Pancreas (tissue), 10 donors: ENCODE measurements around the gene CYP26A1. TPM values are rescaled to one million over a fixed set of nuclear protein-coding genes. Genes with fewer than 3 reads are reported as not detected.

Source experiments
- ATAC-seq, 4 donors: fragments of 200-7000 bp; cut with Tn5 transposase; one replicate each; pipeline versions ENCODE4 v1.8.0 to v1.9.1; 2020; ENCODE audit warnings: mild to moderate bottlenecking in 4 of 4, moderate library complexity in 4 of 4
- DNase-seq, 6 donors: peaks; one replicate each; pipeline ENCODE4 v3.0.0-alpha.2; 2020
- FAIRE-seq: peaks from 2 replicates; lab custom pipeline; 2012; peaks lifted over from hg19 to GRCh38; lab: Jason Lieb, UNC
- H3K27ac ChIP-seq, 4 donors: fragments of 200-600 bp; sonication (generic); 1 replicate in 3 of 4; 2 replicates in 1 of 4; pipeline versions ENCODE4 v1.5.0 to v1.8.0; 2020
- H3K27me3 ChIP-seq, 4 donors: fragments of 200-600 bp; one replicate each; pipeline ENCODE4 v1.8.0; 2021
- H3K36me3 ChIP-seq, 3 donors: fragments of 200-600 bp; sonication (generic) in 1 of 3; one replicate each; pipeline versions ENCODE4 v1.5.0 to v1.8.0; 2020 to 2021
- H3K4me1 ChIP-seq, 3 donors: fragments of 200-600 bp; one replicate each; pipeline ENCODE4 v1.8.0; 2021
- H3K4me3 ChIP-seq, 4 donors: fragments of 200-600 bp; sonication (generic) in 2 of 4; one replicate each; pipeline versions ENCODE4 v1.5.0 to v1.8.0; 2020 to 2021
- H3K9me3 ChIP-seq, 4 donors: fragments of 200-600 bp; one replicate each; pipeline ENCODE4 v1.8.0; 2021
- WGBS, 2 donors: extraction: QIAGEN DNeasy Blood & Tissue Kit; methylation state at CpG; one replicate each; pipeline ENCODE4 v1.1.7; 2013; 5-methylcytosine and 5-hydroxymethylcytosine counted together
- intact Hi-C, 3 donors: fragments of 100-400 bp; cut with DNase I; formaldehyde crosslinking; loops; one replicate each; pipeline versions ENCODE4 v1.11.1 to v1.14.2; 2022
- polyA plus RNA-seq, 2 donors: library from polyadenylated mRNA; stranded (reverse); fragments of 200-250 nt; gene quantifications; one replicate each; pipeline ENCODE4 v1.2.3, GENCODE V29; 2013
- total RNA-seq, 6 donors: library from RNA; stranded (reverse); fragmentation: NEBNext Ultra II Directional in 4 of 6; extraction: Animal tissue kit (Norgen Biotek cat#: 25700) in 4 of 6; gene quantifications; one replicate each; pipeline versions ENCODE4 v1.2.1 to v1.2.4, GENCODE V29; 2021 to 2023
- TF ChIP-seq, protein P1 (sequence below), 4 donors: fragments of 200-600 bp; sonication (generic) in 3 of 4; IDR thresholded peaks; one replicate each; pipeline versions ENCODE4 v1.5.0 to v1.8.0; 2021; ENCODE audit warnings: antibody characterized with exemption in 4 of 4
- donor health status: healthy with polysubstance abuse.
- donor health status: DM: no; HTN: no; CAD: no; lungs with moderate emphysema.
- donor health status: DM: no; HTN: no; CAD: no.
- donor health status: control.
- donor health status: control.
- donor health status: Bipolar disorder and iron deficiency.
- donor health status: DM: yes; HTN: yes; CAD: no.
- donor health status: DM: no; HTN: no; CAD: no.
- donor health status: DM: no; HTN: no; CAD: no.
- donor health status: DM: yes; HTN: yes; CAD: no.

The CYP26A1 gene
- total and polyA plus RNA-seq, 8 donors: 0.11 to 0.35 TPM; not detected in 6

DNA sequence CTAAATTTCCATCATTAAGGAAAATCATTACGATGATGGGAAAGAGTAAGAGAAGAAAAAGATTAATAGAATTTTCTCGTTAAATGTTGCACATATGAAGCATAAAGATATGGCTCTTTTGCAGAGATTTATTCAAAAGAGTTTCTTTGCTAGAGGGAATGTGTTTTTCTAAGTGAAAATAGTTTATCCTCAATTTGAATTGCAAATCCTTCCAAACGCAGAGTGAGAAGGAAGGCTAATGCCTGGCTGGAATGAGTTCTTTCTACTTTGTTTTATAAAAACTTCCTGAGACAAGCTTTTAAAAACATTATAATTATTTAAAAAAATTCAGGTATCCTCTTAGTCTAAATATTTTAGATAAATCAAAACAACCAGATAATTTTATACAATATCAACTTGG, 14.2 kb downstream of the CYP26A1 start:
- ATAC-seq: no peak
- no peak overlapping the region for H3K27ac ChIP-seq
- WGBS, 2 donors: 63 to 65% methylated on average over 3 of the region's 3 CpGs
- no peaks in the 10 kb centered on the region for H3K36me3 ChIP-seq
- no peak for FAIRE-seq
- H3K9me3 ChIP-seq: no peaks in the 10 kb centered on the region
- TF ChIP-seq, protein P1, sequence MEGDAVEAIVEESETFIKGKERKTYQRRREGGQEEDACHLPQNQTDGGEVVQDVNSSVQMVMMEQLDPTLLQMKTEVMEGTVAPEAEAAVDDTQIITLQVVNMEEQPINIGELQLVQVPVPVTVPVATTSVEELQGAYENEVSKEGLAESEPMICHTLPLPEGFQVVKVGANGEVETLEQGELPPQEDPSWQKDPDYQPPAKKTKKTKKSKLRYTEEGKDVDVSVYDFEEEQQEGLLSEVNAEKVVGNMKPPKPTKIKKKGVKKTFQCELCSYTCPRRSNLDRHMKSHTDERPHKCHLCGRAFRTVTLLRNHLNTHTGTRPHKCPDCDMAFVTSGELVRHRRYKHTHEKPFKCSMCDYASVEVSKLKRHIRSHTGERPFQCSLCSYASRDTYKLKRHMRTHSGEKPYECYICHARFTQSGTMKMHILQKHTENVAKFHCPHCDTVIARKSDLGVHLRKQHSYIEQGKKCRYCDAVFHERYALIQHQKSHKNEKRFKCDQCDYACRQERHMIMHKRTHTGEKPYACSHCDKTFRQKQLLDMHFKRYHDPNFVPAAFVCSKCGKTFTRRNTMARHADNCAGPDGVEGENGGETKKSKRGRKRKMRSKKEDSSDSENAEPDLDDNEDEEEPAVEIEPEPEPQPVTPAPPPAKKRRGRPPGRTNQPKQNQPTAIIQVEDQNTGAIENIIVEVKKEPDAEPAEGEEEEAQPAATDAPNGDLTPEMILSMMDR (IDR thresholded peaks at IDR 0.05): no peak
- H3K27me3 ChIP-seq: no peaks in the 10 kb centered on the region
- no peak overlapping the region for H3K4me3 ChIP-seq
- intact Hi-C loops: loop anchor here in 1 of 3 donors (10.0 kb wide), 2 partner anchors 207 to 267 kb away; no protein-coding TSS in a partner anchor
- no peaks in the 10 kb centered on the region for H3K4me1 ChIP-seq
- no peak for DNase-seq

DNA sequence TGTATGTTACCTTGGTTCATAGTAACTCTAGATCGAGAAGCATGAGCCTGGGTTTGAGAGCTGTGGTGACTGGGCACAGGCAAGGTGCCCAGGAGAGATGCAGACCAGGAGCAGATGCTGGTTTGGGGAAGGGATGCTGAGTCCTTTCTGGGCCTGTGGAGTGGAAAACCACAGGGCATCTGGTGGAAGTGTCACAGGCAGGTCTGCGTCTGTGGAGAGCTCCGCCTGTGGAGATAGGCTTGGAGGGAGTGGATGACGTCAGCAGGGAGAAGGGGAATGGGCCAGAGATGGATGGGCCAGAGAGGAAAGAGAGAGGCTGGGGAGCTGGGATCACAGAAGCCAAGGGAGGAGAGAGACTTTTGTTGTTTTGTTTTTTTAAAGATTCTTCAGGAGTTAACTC, 14.8 kb downstream of the CYP26A1 start:
- Histone ChIP-seq H3K4me3 (no peak overlapping the region), H3K27me3 (no peaks in the 10 kb centered on the region), H3K36me3 (no peaks in the 10 kb centered on the region), H3K4me1 (no peaks in the 10 kb centered on the region), H3K9me3 (no peaks in the 10 kb centered on the region), H3K27ac (no peak overlapping the region)
- WGBS, 2 donors: 68 to 79% methylated on average over 4 of the region's 4 CpGs
- no peak for ATAC-seq
- FAIRE-seq: no peak
- TF ChIP-seq, protein P1 (IDR thresholded peaks at IDR 0.05): no peak
- no peak for DNase-seq
- intact Hi-C loops: loop anchor here in 1 of 3 donors (10.0 kb wide), 2 partner anchors 206 to 266 kb away; no protein-coding TSS in a partner anchor

DNA sequence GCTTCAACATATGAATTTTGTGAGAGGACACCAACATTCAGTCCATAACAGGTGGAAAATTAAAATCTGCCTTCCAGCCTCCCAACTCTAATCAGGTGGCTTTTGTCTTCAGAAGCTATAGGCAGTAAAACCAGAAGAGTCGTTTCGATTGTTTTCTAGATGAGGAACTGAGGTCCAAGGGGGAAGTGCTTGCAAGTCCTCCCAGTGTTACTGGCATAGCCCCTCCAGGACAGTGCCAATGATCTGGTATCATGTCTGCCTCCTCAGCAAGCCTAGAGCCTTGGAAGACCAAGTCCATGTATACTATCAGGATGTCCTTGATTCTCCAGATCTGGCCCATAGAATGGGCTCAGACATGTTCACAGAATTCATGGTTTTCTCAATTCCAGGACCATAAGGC, 16.9 kb downstream of the CYP26A1 start:
- FAIRE-seq (no peak), DNase-seq (no peak), ATAC-seq (no peak)
- Histone ChIP-seq H3K27me3 (no peaks in the 10 kb centered on the region), H3K27ac (no peak overlapping the region), H3K36me3 (no peaks in the 10 kb centered on the region), H3K4me1 (no peaks in the 10 kb centered on the region), H3K4me3 (no peak overlapping the region), H3K9me3 (no peaks in the 10 kb centered on the region)
- 78 to 79% methylated on average over 2 of the region's 2 CpGs for WGBS, 2 donors
- TF ChIP-seq, protein P1 (IDR thresholded peaks at IDR 0.05): no peak
- intact Hi-C loops: no loop called here

DNA sequence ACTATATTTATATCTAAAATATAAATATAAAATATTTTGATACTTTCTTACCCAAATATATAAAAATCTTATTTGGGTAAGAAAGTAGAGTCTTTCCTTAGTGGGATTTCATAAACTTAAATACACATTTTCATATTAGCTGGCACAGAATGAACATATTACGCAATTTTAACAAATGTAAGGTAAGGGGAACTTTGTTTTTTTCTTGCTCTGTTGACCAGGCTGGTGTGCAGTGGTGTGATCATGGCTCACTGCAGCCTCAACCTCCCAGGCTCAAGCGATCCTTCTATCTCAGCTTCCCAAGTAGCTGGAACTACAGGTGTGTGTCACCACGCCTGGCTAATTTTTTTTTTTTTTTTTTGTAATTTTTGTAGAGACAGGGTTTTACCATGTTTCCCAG, 18.3 kb downstream of the CYP26A1 start:
- DNase-seq (no peak), ATAC-seq (no peak), FAIRE-seq (no peak)
- H3K4me3 ChIP-seq: no peak overlapping the region
- no peaks in the 10 kb centered on the region for H3K36me3 ChIP-seq
- no peaks in the 10 kb centered on the region for H3K27me3 ChIP-seq
- intact Hi-C loops: no loop called here
- no peak overlapping the region for H3K27ac ChIP-seq
- WGBS, 2 donors: 92% methylated on average over 3 of the region's 3 CpGs
- TF ChIP-seq, protein P1 (IDR thresholded peaks at IDR 0.05): no peak
- H3K4me1 ChIP-seq: no peaks in the 10 kb centered on the region
- no peaks in the 10 kb centered on the region for H3K9me3 ChIP-seq

DNA sequence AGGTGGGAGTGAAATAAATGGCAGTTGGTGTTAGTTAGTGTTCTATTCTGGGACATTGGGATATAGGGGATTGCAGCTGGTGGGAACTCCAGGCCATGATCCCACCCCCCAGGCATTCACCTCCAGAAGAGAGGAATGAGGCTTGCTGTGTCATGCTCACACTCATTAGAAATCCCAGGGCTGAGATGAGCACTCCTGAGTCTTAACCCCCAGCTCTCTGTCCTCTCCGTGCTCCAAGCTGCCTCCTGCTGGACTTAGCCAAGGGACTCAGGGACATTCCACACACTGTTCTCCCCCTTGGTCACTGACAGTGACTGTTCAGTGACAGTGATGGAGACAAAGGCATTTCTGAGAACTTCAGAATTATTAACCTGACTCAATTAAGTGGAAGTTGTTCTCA, 21.5 kb downstream of the CYP26A1 start:
- H3K36me3 ChIP-seq: no peaks in the 10 kb centered on the region
- 63 to 69% methylated on average over 1 of the region's 1 CpG for WGBS, 2 donors
- FAIRE-seq (no peak), DNase-seq (no peak), ATAC-seq (no peak)
- intact Hi-C loops: no loop called here
- H3K27ac ChIP-seq: no peak overlapping the region
- TF ChIP-seq, protein P1 (IDR thresholded peaks at IDR 0.05): no peak
- no peaks in the 10 kb centered on the region for H3K27me3 ChIP-seq
- no peaks in the 10 kb centered on the region for H3K4me1 ChIP-seq
- no peaks in the 10 kb centered on the region for H3K9me3 ChIP-seq
- H3K4me3 ChIP-seq: no peak overlapping the region
